PC-3 (cell line): ENCODE results near the gene GALNT18. TPM values are rescaled to one million over a fixed set of nuclear protein-coding genes. Genes with fewer than 3 reads are reported as not detected.
A peak's percentile ranks its signal among the peaks of the same experiment; 100 is the strongest.

ENCODE experiments used
- ATAC-seq: fragments of 200-7000 bp; cut with Tn5 transposase; 2 replicates; pipeline ENCODE4 v1.9.1; 2020; ENCODE audit warnings: mild to moderate bottlenecking, moderate library complexity
- BruUV-seq: library from RNA; stranded (reverse); fragments of 400-500 nt; replicated peaks from 2 replicates; lab custom pipeline; 2021; lab: Mats Ljungman, UMichigan
- CTCF ChIA-PET: fragments of 300-600 bp; sonication (Branson Sonifier 250); formaldehyde crosslinking; loops from one replicate; lab custom pipeline; 2022; ENCODE audit warnings: antibody characterized with exemption; lab: Charles Lee
- POLR2A ChIA-PET: fragments of 300-600 bp; sonication (Branson Sonifier 250); formaldehyde crosslinking; loops from one replicate; lab custom pipeline; 2022; ENCODE audit warnings: antibody characterized with exemption; ENCODE audit not compliant: unreplicated experiment; lab: Charles Lee
- DNase-seq: peaks from one replicate; pipeline ENCODE4 v3.0.0-alpha.2; 2015
- H2AFZ ChIP-seq: fragments of 300-600 bp; sonication (generic); 2 replicates; pipeline ENCODE4 v1.6.0; 2016; ENCODE audit warnings: antibody characterized with exemption, low read length
- H3F3A ChIP-seq: fragments of 300-600 bp; sonication (generic); one replicate; pipeline ENCODE4 v1.6.0; 2017; ENCODE audit warnings: antibody characterized with exemption, low read length, control low read depth, mild to moderate bottlenecking; ENCODE audit not compliant: unreplicated experiment
- H3K27ac ChIP-seq: fragments of 300-600 bp; sonication (generic); 2 replicates; pipeline ENCODE4 v1.5.1; 2016; ENCODE audit warnings: mild to moderate bottlenecking, low read length
- H3K27me3 ChIP-seq: fragments of 300-600 bp; sonication (generic); 2 replicates; pipeline ENCODE4 v1.6.1; 2016; ENCODE audit warnings: low read length, mixed read lengths
- H3K36me3 ChIP-seq: fragments of 300-600 bp; sonication (generic); 2 replicates; pipeline ENCODE4 v1.6.1; 2016; ENCODE audit warnings: low read depth, mixed run types, low read length, mixed read lengths
- H3K4me1 ChIP-seq: fragments of 300-600 bp; sonication (generic); 2 replicates; pipeline ENCODE4 v1.5.1; 2016; ENCODE audit warnings: low read length; ENCODE audit not compliant: insufficient read depth
- H3K4me2 ChIP-seq: fragments of 300-600 bp; sonication (generic); 2 replicates; pipeline ENCODE4 v1.6.0; 2016; ENCODE audit warnings: low read length
- H3K4me3 ChIP-seq: fragments of 300-600 bp; sonication (generic); 2 replicates; pipeline ENCODE4 v1.5.1; 2016; ENCODE audit warnings: mild to moderate bottlenecking, low read length, mixed read lengths
- H3K79me2 ChIP-seq: fragments of 300-600 bp; sonication (generic); 2 replicates; pipeline ENCODE4 v1.6.1; 2017; ENCODE audit warnings: low read length, mixed read lengths
- H3K9ac ChIP-seq: fragments of 300-600 bp; sonication (generic); 2 replicates; pipeline ENCODE4 v1.6.0; 2016; ENCODE audit warnings: mild to moderate bottlenecking, low read length
- H3K9me2 ChIP-seq: fragments of 300-600 bp; sonication (generic); replicated peaks from 2 replicates; pipeline ENCODE4 v1.6.1; 2016; ENCODE audit warnings: mixed run types, low read length, mixed read lengths
- H3K9me3 ChIP-seq: fragments of 300-600 bp; sonication (generic); 2 replicates; pipeline ENCODE4 v1.6.1; 2016; ENCODE audit warnings: low read length, mixed read lengths
- H4K20me1 ChIP-seq: fragments of 300-600 bp; sonication (generic); 2 replicates; pipeline ENCODE4 v1.6.1; 2016; ENCODE audit warnings: low read length, mixed read lengths
- CTCF ChIP-seq: fragments of 300-600 bp; sonication (generic); conservative IDR thresholded peaks from 2 replicates; pipeline ENCODE4 v1.5.1; 2017; ENCODE audit warnings: antibody characterized with exemption, low read depth, mild to moderate bottlenecking, low read length
- EZH2 ChIP-seq: fragments of 300-600 bp; sonication (generic); IDR thresholded peaks from one replicate; pipeline ENCODE4 v1.6.1; 2017; ENCODE audit warnings: antibody characterized with exemption, mild to moderate bottlenecking, low read length; ENCODE audit not compliant: unreplicated experiment
- EZH2phosphoT487 ChIP-seq: fragments of 300-600 bp; sonication (generic); IDR thresholded peaks from 2 replicates; pipeline ENCODE4 v1.6.1; 2018; ENCODE audit warnings: mild to moderate bottlenecking, antibody characterized with exemption, low read length, borderline replicate concordance
- intact Hi-C: fragments of 100-400 bp; cut with micrococcal nuclease; formaldehyde crosslinking; loops from 2 replicates; pipeline ENCODE4 v1.9.0; 2023
- total RNA-seq: library from RNA; depleted of rRNA; stranded (reverse); fragments of >200 nt; gene quantifications from 2 replicates; pipeline ENCODE4 v1.2.3, GENCODE V29; 2014

Gene GALNT18
- total RNA-seq, 1 experiment from 2014 or later = 34.5 TPM

- Histone ChIP-seq H3K27ac (no peak overlapping the region), H3K36me3 (no peaks in the 10 kb centered on the region), H2AFZ (no peak overlapping the region), H4K20me1 (no peaks in the 10 kb centered on the region), H3K4me3 (no peak overlapping the region), H3K9me3 (no peaks in the 10 kb centered on the region), H3K9ac (no peak overlapping the region), H3K4me1 (no peaks in the 10 kb centered on the region), H3K9me2 (no peaks in the 10 kb centered on the region), H3K4me2 (no peak overlapping the region), H3K79me2 (no peaks in the 10 kb centered on the region), H3F3A (no peaks in the 10 kb centered on the region), H3K27me3 (no peaks in the 10 kb centered on the region)
- no peak for ATAC-seq
- no TSS peak for BruUV-seq
- TF ChIP-seq EZH2 (no peak), CTCF (peak; percentile 61)
- ChIA-PET POLR2A (no interaction called here), CTCF (no interaction called here)
- intact Hi-C loops = no loop called here
- peak; percentile 37 for DNase-seq
Measured at GRCh38 chr11:11400635-11401232, 221.1 kb downstream of the GALNT18 start.

- Histone ChIP-seq H3F3A (no peaks in the 10 kb centered on the region), H4K20me1 (no peaks in the 10 kb centered on the region), H3K27me3 (no peaks in the 10 kb centered on the region), H3K27ac (no peak overlapping the region), H3K9ac (no peak overlapping the region), H3K4me2 (no peak overlapping the region), H3K79me2 (no peaks in the 10 kb centered on the region), H3K36me3 (no peaks in the 10 kb centered on the region), H3K4me1 (no peaks in the 10 kb centered on the region), H2AFZ (no peak overlapping the region), H3K9me3 (no peaks in the 10 kb centered on the region), H3K9me2 (no peaks in the 10 kb centered on the region), H3K4me3 (no peak overlapping the region)
- ChIA-PET POLR2A (no interaction called here), CTCF (no interaction called here)
- intact Hi-C loops = no loop called here
- TF ChIP-seq EZH2 = no peak
- no TSS peak for BruUV-seq
- ATAC-seq (no peak), DNase-seq (no peak)
Measured at GRCh38 chr11:11400121-11400520, 221.7 kb downstream of the GALNT18 start.

- BruUV-seq = no TSS peak
- Histone ChIP-seq H3K9me3 (no peaks in the 10 kb centered on the region), H3K9me2 (no peaks in the 10 kb centered on the region), H3K4me1 (no peaks in the 10 kb centered on the region), H3K79me2 (no peaks in the 10 kb centered on the region), H3K4me3 (no peak overlapping the region), H3K27ac (no peak overlapping the region), H3K4me2 (no peak overlapping the region), H4K20me1 (no peaks in the 10 kb centered on the region), H3K36me3 (no peaks in the 10 kb centered on the region), H3F3A (no peaks in the 10 kb centered on the region), H3K9ac (no peak overlapping the region), H3K27me3 (no peaks in the 10 kb centered on the region), H2AFZ (no peak overlapping the region)
- no peak for TF ChIP-seq CTCF
- no peak for TF ChIP-seq EZH2phosphoT487
- no peak for TF ChIP-seq EZH2
- no peak for DNase-seq
- ChIA-PET POLR2A (no interaction called here), CTCF (no interaction called here)
- intact Hi-C loops = no loop called here
- ATAC-seq = no peak
Measured at GRCh38 chr11:11397781-11398180, 224.0 kb downstream of the GALNT18 start.
